Skeletal muscle tissue (tissue), 4 donors: ENCODE results near the gene KCNT1. TPM values are rescaled to one million over a fixed set of nuclear protein-coding genes. Genes with fewer than 3 reads are reported as not detected.

Source experiments
- H3K27ac ChIP-seq: one replicate; pipeline ENCODE4 v1.7.0; 2013; ENCODE audit warnings: mild to moderate bottlenecking, low read depth, low read length, inconsistent platforms
- H3K27me3 ChIP-seq, 3 donors: one replicate each; pipeline ENCODE4 v1.7.0; 2013; ENCODE audit warnings: low read length in 3 of 3; ENCODE audit not compliant: control insufficient read depth in 3 of 3, insufficient read depth in 3 of 3
- H3K36me3 ChIP-seq, 3 donors: one replicate each; pipeline ENCODE4 v1.7.0; 2013; ENCODE audit warnings: low read length in 3 of 3; ENCODE audit not compliant: control insufficient read depth in 3 of 3, insufficient read depth in 3 of 3
- H3K4me1 ChIP-seq, 3 donors: one replicate each; pipeline ENCODE4 v1.7.0; 2013; ENCODE audit warnings: low read length in 3 of 3, mild to moderate bottlenecking in 3 of 3; ENCODE audit not compliant: control insufficient read depth in 3 of 3, insufficient read depth in 3 of 3
- H3K4me3 ChIP-seq, 3 donors: one replicate each; pipeline ENCODE4 v1.7.0; 2013; ENCODE audit warnings: low read length in 3 of 3
- H3K9ac ChIP-seq, 3 donors: one replicate each; pipeline ENCODE4 v1.7.0; 2013; ENCODE audit warnings: low read length in 3 of 3, mild to moderate bottlenecking in 3 of 3, moderate library complexity in 2 of 3, low read depth in 1 of 3
- H3K9me3 ChIP-seq, 3 donors: one replicate each; pipeline ENCODE4 v1.7.0; 2013; ENCODE audit warnings: low read length in 3 of 3; ENCODE audit not compliant: control insufficient read depth in 3 of 3
- total RNA-seq: library from RNA; depleted of rRNA; stranded (reverse); fragments of >200 nt; gene quantifications from one replicate; pipeline ENCODE4 v1.2.3, GENCODE V29; 2014
- donor health status: Osteomylitis.

KCNT1 gene
- total RNA-seq, 1 donor from 2014 or later, result 1.6 TPM

DNA sequence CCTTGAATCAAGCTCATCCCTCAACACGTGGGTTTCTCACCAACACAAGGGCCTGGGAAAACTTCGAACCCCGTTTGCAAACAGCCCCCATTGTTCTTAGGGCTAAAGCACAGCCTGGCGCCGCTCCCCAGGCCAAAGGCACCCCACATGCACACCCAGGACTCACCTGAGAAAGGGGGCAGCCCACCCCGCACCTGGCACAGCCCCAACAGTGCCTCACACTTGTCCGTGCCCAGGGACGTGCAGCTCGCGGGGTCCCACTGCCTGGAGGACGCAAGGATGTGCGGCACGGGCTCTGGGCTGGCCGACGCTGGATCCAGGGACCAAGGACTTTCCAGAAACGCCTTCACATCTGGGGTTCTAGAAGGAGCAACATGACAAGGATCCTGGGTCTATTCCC lies 5.5 kb upstream of the KCNT1 start:
- H3K4me1 ChIP-seq, result no peaks in the 10 kb centered on the region
- no peaks in the 10 kb centered on the region for H3K9me3 ChIP-seq
- peaks cover 20 to 35% (median 27%) of the 10 kb centered on the region in 3 donors for H3K27me3 ChIP-seq
- H3K4me3 ChIP-seq, result no peak overlapping the region
- no peak overlapping the region for H3K27ac ChIP-seq
- H3K9ac ChIP-seq, result no peak overlapping the region
- no peaks in the 10 kb centered on the region for H3K36me3 ChIP-seq

DNA sequence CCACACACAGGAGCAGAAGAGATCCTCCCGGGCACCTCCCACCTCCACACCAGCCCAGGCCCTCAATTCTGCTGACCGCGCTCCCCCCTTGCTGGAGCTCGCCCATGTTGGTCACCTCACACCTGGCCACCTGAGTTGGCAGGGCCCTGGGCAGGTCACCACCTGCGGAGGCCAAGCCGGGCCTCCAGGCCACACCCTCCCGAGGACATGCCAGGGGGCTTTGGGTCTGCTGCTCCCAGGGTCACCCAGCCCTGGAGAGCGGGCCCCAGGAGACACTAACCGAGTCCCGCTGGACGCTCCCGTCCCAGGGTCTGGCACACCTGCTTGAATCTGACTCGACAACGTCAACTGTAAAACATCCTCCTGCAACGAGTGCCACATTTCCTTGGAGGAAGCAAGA lies 4.8 kb upstream of the KCNT1 start:
- Histone ChIP-seq H3K27ac (no peak overlapping the region), H3K36me3 (no peaks in the 10 kb centered on the region), H3K9ac (no peak overlapping the region), H3K4me1 (peaks cover 0 to 3% (median under 1%) of the 10 kb centered on the region in 3 donors), H3K9me3 (no peaks in the 10 kb centered on the region), H3K4me3 (no peak overlapping the region), H3K27me3 (peaks cover 16 to 29% (median 22%) of the 10 kb centered on the region in 3 donors)

DNA sequence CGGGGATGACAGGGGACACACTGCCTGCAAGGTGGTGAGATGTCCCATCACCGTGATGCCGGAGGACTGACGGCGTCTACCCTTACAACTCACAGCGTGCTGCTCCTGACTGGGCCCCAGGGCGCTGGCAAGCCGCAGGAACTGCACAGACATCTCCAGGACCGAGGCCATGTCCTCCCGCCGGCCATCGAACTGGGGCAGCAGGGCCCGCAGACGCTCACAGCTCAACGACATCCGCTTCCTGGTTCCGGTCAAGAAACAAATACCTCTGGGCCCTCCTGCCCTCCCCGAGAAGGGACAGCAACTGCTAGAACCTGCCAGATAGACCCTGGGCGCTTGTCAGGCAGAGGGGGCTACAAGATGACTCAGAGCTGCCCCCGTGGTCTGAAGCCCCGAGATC lies 3.7 kb upstream of the KCNT1 start:
- peaks cover 14 to 27% (median 21%) of the 10 kb centered on the region in 3 donors for H3K27me3 ChIP-seq

GRCh38 chr9:135698767-135699166 lies 3.2 kb upstream of the KCNT1 start:
- Histone ChIP-seq H3K4me1 (peaks cover 0 to 5% (median 2%) of the 10 kb centered on the region in 3 donors), H3K36me3 (no peaks in the 10 kb centered on the region), H3K4me3 (no peak overlapping the region), H3K27ac (no peak overlapping the region), H3K9ac (no peak overlapping the region), H3K9me3 (no peaks in the 10 kb centered on the region), H3K27me3 (peaks cover 12 to 32% (median 25%) of the 10 kb centered on the region in 3 donors)

More for the DNA sequence above, 3.7 kb upstream of the KCNT1 start:
- Histone ChIP-seq H3K9ac (no peak overlapping the region), H3K4me3 (no peak overlapping the region), H3K27ac (no peak overlapping the region), H3K36me3 (no peaks in the 10 kb centered on the region), H3K4me1 (peaks cover 0 to 5% (median 2%) of the 10 kb centered on the region in 3 donors), H3K9me3 (no peaks in the 10 kb centered on the region)

DNA sequence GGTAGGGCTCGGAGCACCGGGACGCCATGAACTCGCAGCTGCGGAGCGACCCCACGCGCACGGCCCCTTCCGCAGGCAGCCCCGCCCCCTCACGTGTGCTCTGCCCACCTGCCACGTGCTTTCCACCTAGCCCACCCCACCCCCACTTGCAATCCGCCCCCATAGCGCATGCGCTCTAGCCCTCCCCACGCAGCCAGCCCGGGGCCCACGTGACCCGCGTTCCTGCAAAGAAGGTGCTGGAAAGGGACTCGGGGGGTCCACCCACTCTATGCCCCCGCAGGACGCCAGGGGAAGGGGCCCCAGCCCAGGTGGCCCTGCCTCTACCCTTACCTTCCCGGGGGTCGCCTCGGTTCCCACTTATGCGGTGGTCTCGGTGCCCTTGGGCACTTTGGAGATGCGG lies 2.5 kb upstream of the KCNT1 start, which contains the start of gene SOHLH1:
Gene SOHLH1 (minus strand): TSS at position 42 of the 400 bp plus-strand sequence. CDS start 14 bp downstream, at position 28.
- H3K27me3 ChIP-seq, result peaks cover 9 to 31% (median 27%) of the 10 kb centered on the region in 3 donors
- peaks cover 0 to 5% (median 2%) of the 10 kb centered on the region in 3 donors for H3K4me1 ChIP-seq
- no peak within 1 kb of the TSS for H3K4me3 ChIP-seq

GRCh38 chr9:135700525-135700924 lies 1.5 kb upstream of the KCNT1 start:
- H3K9ac ChIP-seq, result no peak overlapping the region
- no peak overlapping the region for H3K27ac ChIP-seq
- no peaks in the 10 kb centered on the region for H3K36me3 ChIP-seq
- H3K4me1 ChIP-seq, result peaks cover 0 to 9% (median 8%) of the 10 kb centered on the region in 3 donors
- peaks cover 9 to 36% (median 27%) of the 10 kb centered on the region in 3 donors for H3K27me3 ChIP-seq
- H3K4me3 ChIP-seq, result no peak overlapping the region
- no peaks in the 10 kb centered on the region for H3K9me3 ChIP-seq

More for the DNA sequence above, 2.5 kb upstream of the KCNT1 start, which contains the start of gene SOHLH1:
- H3K27ac ChIP-seq, result no peak within 1 kb of the TSS
- no peak within 1 kb of the TSS for H3K9ac ChIP-seq
- no peaks in the 10 kb centered on the region for H3K36me3 ChIP-seq
- H3K9me3 ChIP-seq, result no peaks in the 10 kb centered on the region

- Histone ChIP-seq H3K4me3 (no peak overlapping the region), H3K27ac (no peak overlapping the region), H3K36me3 (no peaks in the 10 kb centered on the region), H3K27me3 (peaks cover 9 to 35% (median 20%) of the 10 kb centered on the region in 3 donors), H3K4me1 (peaks cover 0 to 9% (median 8%) of the 10 kb centered on the region in 3 donors), H3K9ac (peak overlapping the region in 1 of 3 donors; percentile 8), H3K9me3 (no peaks in the 10 kb centered on the region)
These were observed 672 bp upstream of the KCNT1 start for GRCh38 chr9:135701067-135701958.

DNA sequence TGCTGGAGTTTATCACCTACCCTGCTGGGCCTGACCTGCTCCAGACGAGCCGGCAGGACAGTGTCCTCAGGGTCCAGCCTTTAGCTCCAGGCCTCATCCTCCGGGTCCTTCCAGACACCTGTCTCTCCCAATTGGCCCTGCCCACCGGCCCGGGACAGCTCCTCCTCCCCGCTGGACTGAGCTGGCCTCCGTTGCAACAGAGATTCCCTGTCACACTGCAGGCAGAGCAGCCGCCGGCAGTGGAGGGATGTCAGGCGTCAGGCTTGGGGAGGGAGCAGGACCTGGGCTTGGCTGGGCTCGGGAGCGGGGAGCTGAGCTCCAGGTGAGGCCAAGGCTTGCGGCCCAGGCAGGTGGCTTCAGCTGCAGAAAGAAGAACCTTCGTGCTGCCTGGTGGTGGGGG lies 1.7 kb downstream of the KCNT1 start:
- Histone ChIP-seq H3K4me1 (peaks cover 0 to 9% (median 8%) of the 10 kb centered on the region in 3 donors), H3K27ac (no peak overlapping the region), H3K36me3 (no peaks in the 10 kb centered on the region), H3K9me3 (no peaks in the 10 kb centered on the region), H3K4me3 (no peak overlapping the region), H3K27me3 (peaks cover 9 to 51% (median 24%) of the 10 kb centered on the region in 3 donors), H3K9ac (no peak overlapping the region)

DNA sequence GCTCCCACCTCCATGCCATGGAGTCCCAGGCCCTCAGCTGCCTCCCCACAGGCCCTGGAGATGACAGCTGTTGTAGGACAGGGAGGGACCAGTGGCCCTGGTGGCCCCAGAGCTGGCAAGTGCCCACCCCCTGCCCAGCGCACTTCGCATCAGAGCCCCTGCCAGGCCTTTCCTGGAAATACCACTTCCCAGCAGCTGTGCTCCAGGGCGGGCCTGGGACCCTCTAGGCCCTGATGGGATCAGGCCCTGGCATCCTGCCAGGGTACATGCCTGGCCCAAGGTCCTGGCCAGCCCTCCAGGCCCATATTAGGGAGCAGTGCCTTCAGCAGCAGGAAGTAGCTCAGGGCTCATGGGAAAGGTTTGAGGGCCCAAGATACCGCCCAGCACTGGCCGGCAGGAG lies 2.5 kb downstream of the KCNT1 start:
- peaks cover 0 to 9% (median 8%) of the 10 kb centered on the region in 3 donors for H3K4me1 ChIP-seq
- no peak overlapping the region for H3K4me3 ChIP-seq
- H3K27me3 ChIP-seq, result peaks cover 9 to 54% (median 24%) of the 10 kb centered on the region in 3 donors
- H3K27ac ChIP-seq, result no peak overlapping the region
- H3K9me3 ChIP-seq, result no peaks in the 10 kb centered on the region
- H3K36me3 ChIP-seq, result no peaks in the 10 kb centered on the region
- H3K9ac ChIP-seq, result no peak overlapping the region

DNA sequence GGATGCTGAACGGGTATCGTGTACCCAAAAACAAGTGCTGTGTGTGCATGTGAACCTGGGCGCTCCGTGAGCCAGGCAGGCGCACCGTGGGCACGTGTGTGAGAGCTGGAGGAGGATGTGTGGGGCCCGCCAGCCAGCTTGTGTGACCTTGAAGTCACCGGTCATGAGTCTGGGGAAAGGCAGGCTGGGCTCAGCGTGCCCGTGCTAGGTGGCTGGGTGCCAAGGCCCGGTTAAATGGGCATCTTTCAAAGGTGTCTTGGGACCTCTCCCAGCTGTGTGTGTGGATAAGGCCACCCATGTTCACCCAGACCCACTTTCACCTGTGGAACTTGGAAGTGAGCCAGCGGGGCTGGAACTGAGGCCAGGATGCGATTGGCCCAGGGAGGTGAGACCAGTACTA lies 3.4 kb downstream of the KCNT1 start:
- Histone ChIP-seq H3K27ac (no peak overlapping the region), H3K4me1 (peaks cover 0 to 9% (median 8%) of the 10 kb centered on the region in 3 donors), H3K4me3 (no peak overlapping the region), H3K27me3 (peaks cover 12 to 54% (median 24%) of the 10 kb centered on the region in 3 donors), H3K9me3 (no peaks in the 10 kb centered on the region), H3K9ac (no peak overlapping the region), H3K36me3 (no peaks in the 10 kb centered on the region)
